Measurements from ENCODE around the gene ALPL. TPM values are rescaled to one million over a fixed set of nuclear protein-coding genes. Genes with fewer than 3 reads are reported as not detected.

ALPL gene
- total RNA-seq, 1 experiment from 2014 or later, result not detected

- H3K4me2 ChIP-seq, result no peak overlapping the region
- peak in 1 of 2 experiments; percentile 19 for DNase-seq
- H3K36me3 ChIP-seq (ENCODE audit: low read depth), result no peaks in the 10 kb centered on the region
- intact Hi-C loops (cut with micrococcal nuclease; ENCODE audit: unreplicated experiment), result loop anchor here (1.0 kb wide), 2 partner anchors 85 to 204 kb away; no protein-coding TSS in a partner anchor
- CTCF ChIA-PET, result no interaction called here
- no peak overlapping the region for H2AFZ ChIP-seq
- H3K9me3 ChIP-seq (ENCODE audit: insufficient read depth, low read depth), result no peaks in the 10 kb centered on the region
- H3F3A ChIP-seq (ENCODE audit: insufficient read depth, low read depth), result no peaks in the 10 kb centered on the region
- no peak overlapping the region for H3K27ac ChIP-seq
- H3K4me1 ChIP-seq (replicated peaks; ENCODE audit: insufficient read depth), result no peaks in the 10 kb centered on the region
- no TSS peak for BruUV-seq (replicated peaks)
- H3K9me2 ChIP-seq (ENCODE audit: insufficient read depth), result no peaks in the 10 kb centered on the region
- no peaks in the 10 kb centered on the region for H3K27me3 ChIP-seq (ENCODE audit: insufficient read depth, low read depth)
- TF ChIP-seq EZH2 (IDR thresholded peaks at IDR 0.05; ENCODE audit: low read depth) (no peak), CTCF (conservative IDR thresholded peaks at IDR 0.05) (no peak)
- no peak overlapping the region for H3K4me3 ChIP-seq
- POLR2A ChIA-PET (ENCODE audit: unreplicated experiment), result no interaction called here
- no peaks in the 10 kb centered on the region for H3K79me2 ChIP-seq (ENCODE audit: low read depth)
- no peaks in the 10 kb centered on the region for H4K20me1 ChIP-seq (ENCODE audit: insufficient read depth)
These were observed 65.4 kb downstream of the ALPL start for GRCh38 chr1:21574466-21575151.

GRCh38 chr1:21575351-21575942 is 66.2 kb downstream of the ALPL start:
- Histone ChIP-seq H3K4me3 (no peak overlapping the region), H3K36me3 (ENCODE audit: low read depth) (no peaks in the 10 kb centered on the region), H3K27ac (no peak overlapping the region), H3K4me1 (replicated peaks; ENCODE audit: insufficient read depth) (no peaks in the 10 kb centered on the region), H4K20me1 (ENCODE audit: insufficient read depth) (no peaks in the 10 kb centered on the region), H2AFZ (no peak overlapping the region), H3K9me2 (ENCODE audit: insufficient read depth) (no peaks in the 10 kb centered on the region), H3K4me2 (no peak overlapping the region), H3K27me3 (ENCODE audit: insufficient read depth, low read depth) (no peaks in the 10 kb centered on the region), H3K9me3 (ENCODE audit: insufficient read depth, low read depth) (no peaks in the 10 kb centered on the region), H3K79me2 (ENCODE audit: low read depth) (no peaks in the 10 kb centered on the region), H3F3A (ENCODE audit: insufficient read depth, low read depth) (no peaks in the 10 kb centered on the region)
- no peak for DNase-seq
- no peak for TF ChIP-seq EZH2 (IDR thresholded peaks at IDR 0.05; ENCODE audit: low read depth)
- no peak for TF ChIP-seq CTCF (conservative IDR thresholded peaks at IDR 0.05)
- CTCF ChIA-PET, result no interaction called here
- no TSS peak for BruUV-seq (replicated peaks)
- POLR2A ChIA-PET (ENCODE audit: unreplicated experiment), result no interaction called here
- intact Hi-C loops (cut with micrococcal nuclease; ENCODE audit: unreplicated experiment), result no loop called here

- POLR2A ChIA-PET (ENCODE audit: unreplicated experiment), result no interaction called here
These were observed 67.0 kb downstream of the ALPL start for GRCh38 chr1:21576031-21576797.

More at GRCh38 chr1:21576031-21576797, 67.0 kb downstream of the ALPL start:
- no peaks in the 10 kb centered on the region for H3K27me3 ChIP-seq (ENCODE audit: insufficient read depth, low read depth)
- no peaks in the 10 kb centered on the region for H3K9me3 ChIP-seq (ENCODE audit: insufficient read depth, low read depth)
- H3K79me2 ChIP-seq (ENCODE audit: low read depth), result no peaks in the 10 kb centered on the region
- no peak overlapping the region for H3K4me2 ChIP-seq
- no peaks in the 10 kb centered on the region for H3K4me1 ChIP-seq (replicated peaks; ENCODE audit: insufficient read depth)
- H2AFZ ChIP-seq, result no peak overlapping the region
- H3F3A ChIP-seq (ENCODE audit: insufficient read depth, low read depth), result no peaks in the 10 kb centered on the region
- no TSS peak for BruUV-seq (replicated peaks)
- H4K20me1 ChIP-seq (ENCODE audit: insufficient read depth), result no peaks in the 10 kb centered on the region
- no peak for DNase-seq
- intact Hi-C loops (cut with micrococcal nuclease; ENCODE audit: unreplicated experiment), result no loop called here
- H3K27ac ChIP-seq, result no peak overlapping the region
- H3K9me2 ChIP-seq (ENCODE audit: insufficient read depth), result no peaks in the 10 kb centered on the region
- H3K36me3 ChIP-seq (ENCODE audit: low read depth), result no peaks in the 10 kb centered on the region
- CTCF ChIA-PET, result no interaction called here
- no peak overlapping the region for H3K4me3 ChIP-seq
- no peak for TF ChIP-seq EZH2 (IDR thresholded peaks at IDR 0.05; ENCODE audit: low read depth)
- no peak for TF ChIP-seq CTCF (conservative IDR thresholded peaks at IDR 0.05)
